ENCODE measurements around the gene DUS3L.

GRCh38 chr19:5789351-5789761, 1.6 kb downstream of the DUS3L start:
- no peak for TF ChIP-seq CTCF (IDR thresholded peaks at IDR 0.05)
- no peak for TF ChIP-seq POLR2A (IDR thresholded peaks at IDR 0.05)
